SU-DHL-6 (cell line): ENCODE results near the gene LRRC28.

Experiments
- H2AFZ ChIP-seq: fragments of 200-600 bp; sonication (generic); 2 replicates; pipeline ENCODE4 v1.6.1; 2014; ENCODE audit warnings: low read depth, mild to moderate bottlenecking, moderate library complexity, mixed read lengths, antibody characterized with exemption, low read length; ENCODE audit not compliant: severe bottlenecking
- H3F3A ChIP-seq: fragments of 200-600 bp; shearing (Covaris generic); 2 replicates; pipeline ENCODE4 v1.6.0; 2016; ENCODE audit warnings: antibody characterized with exemption, mild to moderate bottlenecking; ENCODE audit not compliant: insufficient read depth
- H3K27ac ChIP-seq: fragments of 200-600 bp; sonication (generic); 2 replicates; pipeline ENCODE4 v1.5.1; 2016; ENCODE audit warnings: low read depth, mild to moderate bottlenecking, low read length, moderate library complexity, mixed read lengths
- H3K27me3 ChIP-seq: fragments of 200-600 bp; sonication (generic), shearing (Covaris generic); 2 replicates; pipeline ENCODE4 v1.6.0; 2014; ENCODE audit warnings: mild to moderate bottlenecking, low read length
- H3K36me3 ChIP-seq: fragments of 200-600 bp; sonication (generic); 2 replicates; pipeline ENCODE4 v1.6.1; 2014; ENCODE audit warnings: mild to moderate bottlenecking, low read length, mixed read lengths
- H3K4me2 ChIP-seq: fragments of 300-600, 200-600 bp; shearing (Covaris generic), sonication (generic); 2 replicates; pipeline ENCODE4 v1.6.0; 2014; ENCODE audit warnings: low read length, low read depth, mild to moderate bottlenecking; ENCODE audit not compliant: poor library complexity, severe bottlenecking
- H3K4me3 ChIP-seq: fragments of 200-600 bp; sonication (generic); 2 replicates; pipeline ENCODE4 v1.5.1; 2014; ENCODE audit warnings: antibody characterized with exemption, low read length, mild to moderate bottlenecking, mixed read lengths; ENCODE audit not compliant: insufficient read depth, poor library complexity, severe bottlenecking
- H3K79me2 ChIP-seq: fragments of 200-600 bp; sonication (generic); 2 replicates; pipeline ENCODE4 v1.6.1; 2014; ENCODE audit warnings: mild to moderate bottlenecking, low read length, moderate library complexity; ENCODE audit not compliant: insufficient read depth
- H3K9ac ChIP-seq: fragments of 200-600 bp; sonication (generic); 2 replicates; pipeline ENCODE4 v1.7.0; 2014; ENCODE audit warnings: mild to moderate bottlenecking, low read length
- H3K9me2 ChIP-seq: fragments of 200-600 bp; sonication (generic); replicated peaks from 2 replicates; pipeline ENCODE4 v1.6.1; 2014; ENCODE audit warnings: low read length; ENCODE audit not compliant: insufficient read depth
- H3K9me3 ChIP-seq: fragments of 200-600 bp; sonication (generic); 2 replicates; pipeline ENCODE4 v1.6.1; 2014; ENCODE audit warnings: low read length, mixed read lengths; ENCODE audit not compliant: insufficient read depth
- H4K20me1 ChIP-seq: fragments of 200-600 bp; sonication (generic); 2 replicates; pipeline ENCODE4 v1.6.1; 2014; ENCODE audit warnings: low read depth, mild to moderate bottlenecking, antibody characterized with exemption, low read length, moderate library complexity, mixed read lengths
- EZH2phosphoT487 ChIP-seq: fragments of 200-600 bp; sonication (generic), shearing (Covaris generic); conservative IDR thresholded peaks from 2 replicates; pipeline ENCODE4 v1.6.1; 2018; ENCODE audit warnings: mild to moderate bottlenecking, antibody characterized with exemption, low read length, moderate library complexity, mixed read lengths
- TF ChIP-seq, protein P1 (sequence below): fragments of 200-600 bp; sonication (generic); IDR thresholded peaks from one replicate; pipeline ENCODE4 v1.5.1; 2017; ENCODE audit warnings: antibody characterized with exemption, mild to moderate bottlenecking, low read length, moderate library complexity; ENCODE audit not compliant: insufficient read depth, poor library complexity, severe bottlenecking

The LRRC28 gene

DNA sequence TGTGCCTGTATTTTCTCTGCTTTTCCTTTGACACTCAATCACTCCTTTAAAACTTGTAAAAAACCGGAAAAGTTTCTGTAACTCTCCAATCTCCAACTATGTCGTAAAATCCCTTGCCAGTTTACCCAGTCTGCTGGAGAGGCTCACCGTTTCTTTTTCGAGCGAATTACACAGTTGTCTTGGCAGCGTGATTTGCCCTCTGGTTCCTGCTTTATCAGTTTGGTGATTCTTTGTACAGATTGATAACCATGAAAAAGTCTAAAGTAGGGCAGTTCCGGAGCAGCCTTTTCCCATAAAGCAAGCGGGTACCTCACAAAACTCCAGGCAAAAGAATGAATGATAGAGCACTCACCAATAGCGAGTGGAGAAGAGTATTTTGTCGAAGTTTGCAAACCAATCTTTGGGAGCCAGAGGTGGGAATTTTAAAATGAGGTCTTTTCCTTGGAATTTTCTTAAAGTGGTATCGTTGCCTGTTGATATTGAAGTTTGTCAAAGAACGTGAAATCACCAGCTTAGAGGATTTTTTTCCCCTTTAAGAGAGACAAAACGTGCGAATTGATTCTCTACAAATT, 1.9 kb upstream of the LRRC28 start, which contains the start of gene TTC23:
TTC23 (minus strand) TSS at position 312 of the 572 bp plus-strand sequence. CDS start 20,869 bp downstream, outside the sequence.
- H3K79me2 ChIP-seq = peaks cover 21% of the 10 kb centered on the region; the same call in 1 of the 2 replicates
- peak within 1 kb of the TSS; percentile 90 for H3K9ac ChIP-seq
- no peak for TF ChIP-seq EZH2phosphoT487
- TF ChIP-seq, protein P1, sequence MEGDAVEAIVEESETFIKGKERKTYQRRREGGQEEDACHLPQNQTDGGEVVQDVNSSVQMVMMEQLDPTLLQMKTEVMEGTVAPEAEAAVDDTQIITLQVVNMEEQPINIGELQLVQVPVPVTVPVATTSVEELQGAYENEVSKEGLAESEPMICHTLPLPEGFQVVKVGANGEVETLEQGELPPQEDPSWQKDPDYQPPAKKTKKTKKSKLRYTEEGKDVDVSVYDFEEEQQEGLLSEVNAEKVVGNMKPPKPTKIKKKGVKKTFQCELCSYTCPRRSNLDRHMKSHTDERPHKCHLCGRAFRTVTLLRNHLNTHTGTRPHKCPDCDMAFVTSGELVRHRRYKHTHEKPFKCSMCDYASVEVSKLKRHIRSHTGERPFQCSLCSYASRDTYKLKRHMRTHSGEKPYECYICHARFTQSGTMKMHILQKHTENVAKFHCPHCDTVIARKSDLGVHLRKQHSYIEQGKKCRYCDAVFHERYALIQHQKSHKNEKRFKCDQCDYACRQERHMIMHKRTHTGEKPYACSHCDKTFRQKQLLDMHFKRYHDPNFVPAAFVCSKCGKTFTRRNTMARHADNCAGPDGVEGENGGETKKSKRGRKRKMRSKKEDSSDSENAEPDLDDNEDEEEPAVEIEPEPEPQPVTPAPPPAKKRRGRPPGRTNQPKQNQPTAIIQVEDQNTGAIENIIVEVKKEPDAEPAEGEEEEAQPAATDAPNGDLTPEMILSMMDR = no peak

DNA sequence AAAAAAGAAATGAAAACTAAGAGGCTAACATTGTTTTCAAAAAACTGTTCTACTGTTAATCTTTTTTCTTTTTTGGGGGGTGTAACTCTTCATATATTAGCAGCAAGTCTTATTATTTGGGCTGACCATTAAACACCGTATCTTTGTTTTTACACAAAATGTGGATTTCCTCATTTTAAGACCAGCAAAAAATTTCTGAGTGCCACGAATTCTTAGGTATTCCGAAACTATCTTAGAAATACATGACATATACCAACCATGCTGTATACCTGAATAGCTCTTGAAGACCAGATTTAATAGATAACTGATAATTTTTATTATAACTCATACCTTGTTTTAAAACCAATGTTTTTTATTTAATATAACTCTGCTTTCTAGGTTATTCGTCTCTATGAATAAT, 1.3 kb upstream of the LRRC28 start:
- H3K36me3 ChIP-seq = no peaks in the 10 kb centered on the region
- no peaks in the 10 kb centered on the region for H4K20me1 ChIP-seq
- peak overlapping the region; percentile 77 for H3K27ac ChIP-seq
- H3K79me2 ChIP-seq = peaks cover 28% of the 10 kb centered on the region; the same call in 1 of the 2 replicates
- H3K9ac ChIP-seq = peak overlapping the region; percentile 90
- peak overlapping the region; percentile 86 for H2AFZ ChIP-seq
- peak overlapping the region; percentile 52 for H3K4me3 ChIP-seq
- TF ChIP-seq EZH2phosphoT487 = no peak
- peaks cover 32% of the 10 kb centered on the region for H3F3A ChIP-seq
- H3K9me2 ChIP-seq = no peaks in the 10 kb centered on the region
- H3K27me3 ChIP-seq = no peaks in the 10 kb centered on the region
- no peaks in the 10 kb centered on the region for H3K9me3 ChIP-seq
- peak overlapping the region; percentile 53 for H3K4me2 ChIP-seq

More for the DNA sequence above, 1.9 kb upstream of the LRRC28 start, which contains the start of gene TTC23:
- Histone ChIP-seq H2AFZ (peak within 1 kb of the TSS; percentile 86), H3K9me3 (no peaks in the 10 kb centered on the region), H3K9me2 (no peaks in the 10 kb centered on the region), H3K4me3 (peak within 1 kb of the TSS; percentile 52), H3K4me2 (peak within 1 kb of the TSS; percentile 53), H3K27ac (peak within 1 kb of the TSS; percentile 77), H4K20me1 (no peaks in the 10 kb centered on the region), H3K27me3 (no peaks in the 10 kb centered on the region), H3F3A (peaks cover 32% of the 10 kb centered on the region), H3K36me3 (no peaks in the 10 kb centered on the region)

DNA sequence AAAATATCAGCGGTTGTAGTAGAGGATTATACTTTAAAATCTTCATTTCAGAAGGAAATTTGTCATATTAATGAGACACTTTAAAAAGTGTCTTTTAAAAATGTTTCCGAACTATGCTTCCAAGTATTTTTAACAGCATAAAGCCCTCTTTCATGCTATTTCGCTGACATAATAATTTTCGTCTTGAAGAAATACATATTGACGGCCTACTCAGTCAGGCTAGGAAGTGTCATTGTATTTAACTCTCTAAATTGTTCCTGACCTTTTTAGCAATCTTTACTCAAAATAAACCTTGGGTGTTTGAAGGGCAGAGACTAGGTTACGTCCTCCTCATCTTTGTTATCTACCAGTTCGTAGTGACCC, 806 bp upstream of the LRRC28 start:
- TF ChIP-seq, protein P1 = no peak
- TF ChIP-seq EZH2phosphoT487 = no peak
- Histone ChIP-seq H3K9me3 (no peaks in the 10 kb centered on the region), H3K36me3 (no peaks in the 10 kb centered on the region), H3F3A (peaks cover 32% of the 10 kb centered on the region), H4K20me1 (no peaks in the 10 kb centered on the region), H3K27ac (peak overlapping the region; percentile 77), H3K79me2 (peaks cover 28% of the 10 kb centered on the region; the same call in 1 of the 2 replicates), H3K9me2 (no peaks in the 10 kb centered on the region), H3K27me3 (no peaks in the 10 kb centered on the region), H3K4me3 (peak overlapping the region; percentile 52), H3K9ac (peak overlapping the region; percentile 90), H2AFZ (peak overlapping the region; percentile 86), H3K4me2 (peak overlapping the region; percentile 53)

DNA sequence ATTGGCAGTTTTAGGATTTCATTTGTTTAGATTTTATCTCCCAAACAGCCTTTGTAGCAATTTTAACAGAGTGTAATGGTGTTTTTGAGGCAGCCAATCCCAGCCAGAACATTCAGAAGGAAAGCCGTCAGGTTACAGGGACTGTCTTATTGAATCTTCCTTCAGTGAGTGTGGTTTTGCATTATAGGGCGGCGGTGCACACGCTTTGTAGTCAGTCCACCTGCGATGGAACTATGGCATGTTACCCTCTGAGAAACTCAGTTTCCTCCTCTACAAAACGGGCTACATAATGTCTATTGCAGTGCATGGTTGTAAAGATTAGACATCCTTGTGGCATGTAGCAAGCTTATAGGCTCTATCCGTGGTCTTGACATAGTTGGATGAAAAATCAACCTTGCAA, 1.0 kb downstream of the LRRC28 start:
- Histone ChIP-seq H2AFZ (peak overlapping the region; percentile 94), H3K4me3 (peak overlapping the region; percentile 93), H3K9ac (peak overlapping the region; percentile 90)

More for the DNA sequence above, 1.0 kb downstream of the LRRC28 start:
- peak overlapping the region; percentile 62 for H3K27ac ChIP-seq
- H4K20me1 ChIP-seq = no peaks in the 10 kb centered on the region
- H3F3A ChIP-seq = peaks cover 32% of the 10 kb centered on the region
- peaks cover 11% of the 10 kb centered on the region for H3K36me3 ChIP-seq
- H3K9me3 ChIP-seq = no peaks in the 10 kb centered on the region
- no peaks in the 10 kb centered on the region for H3K27me3 ChIP-seq
- peak overlapping the region; percentile 82 for H3K4me2 ChIP-seq
- TF ChIP-seq, protein P1 = no peak
- no peak for TF ChIP-seq EZH2phosphoT487
- H3K79me2 ChIP-seq = peaks cover 28% of the 10 kb centered on the region; the same call in 1 of the 2 replicates
- H3K9me2 ChIP-seq = no peaks in the 10 kb centered on the region
